ENCODE results near the gene CHP1.
"Not testable (repeated sequence)": the region's sequence is repeated elsewhere in the genome, so short reads cannot be mapped to it uniquely, and the experiment has no call there.

CHP1 gene

DNA sequence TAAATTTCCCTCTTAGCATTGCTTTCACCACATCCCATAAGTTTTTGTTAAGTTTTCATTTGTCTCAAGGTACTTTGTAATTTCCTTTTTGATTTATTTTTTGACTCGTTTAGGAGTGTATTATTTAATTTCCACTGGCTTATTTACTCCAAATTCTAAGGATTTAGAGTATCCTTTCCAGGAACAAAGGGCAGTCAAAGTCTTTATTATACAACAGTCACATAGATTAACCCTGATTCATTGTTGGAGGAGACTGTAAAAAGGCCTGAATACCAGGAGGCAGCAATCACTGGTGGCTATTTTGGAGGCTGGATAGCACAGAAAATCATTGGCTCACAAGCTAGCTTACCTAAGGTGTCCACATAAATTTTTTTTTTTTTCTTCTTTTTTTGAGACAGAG is 61.5 kb downstream of the CHP1 start:
- DNase-seq (ENCODE audit: low spot score): no peak
- H3K27ac ChIP-seq: no peak overlapping the region
- no peak overlapping the region for H3K4me3 ChIP-seq
- TF ChIP-seq, protein P1, sequence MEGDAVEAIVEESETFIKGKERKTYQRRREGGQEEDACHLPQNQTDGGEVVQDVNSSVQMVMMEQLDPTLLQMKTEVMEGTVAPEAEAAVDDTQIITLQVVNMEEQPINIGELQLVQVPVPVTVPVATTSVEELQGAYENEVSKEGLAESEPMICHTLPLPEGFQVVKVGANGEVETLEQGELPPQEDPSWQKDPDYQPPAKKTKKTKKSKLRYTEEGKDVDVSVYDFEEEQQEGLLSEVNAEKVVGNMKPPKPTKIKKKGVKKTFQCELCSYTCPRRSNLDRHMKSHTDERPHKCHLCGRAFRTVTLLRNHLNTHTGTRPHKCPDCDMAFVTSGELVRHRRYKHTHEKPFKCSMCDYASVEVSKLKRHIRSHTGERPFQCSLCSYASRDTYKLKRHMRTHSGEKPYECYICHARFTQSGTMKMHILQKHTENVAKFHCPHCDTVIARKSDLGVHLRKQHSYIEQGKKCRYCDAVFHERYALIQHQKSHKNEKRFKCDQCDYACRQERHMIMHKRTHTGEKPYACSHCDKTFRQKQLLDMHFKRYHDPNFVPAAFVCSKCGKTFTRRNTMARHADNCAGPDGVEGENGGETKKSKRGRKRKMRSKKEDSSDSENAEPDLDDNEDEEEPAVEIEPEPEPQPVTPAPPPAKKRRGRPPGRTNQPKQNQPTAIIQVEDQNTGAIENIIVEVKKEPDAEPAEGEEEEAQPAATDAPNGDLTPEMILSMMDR (IDR thresholded peaks at IDR 0.05): no peak

- not testable (repeated sequence) for H3K27ac ChIP-seq; DNase-seq (ENCODE audit: low spot score); H3K4me3 ChIP-seq
These were observed 70.1 kb downstream of the CHP1 start for GRCh38 chr15:41301139-41301538.

DNA sequence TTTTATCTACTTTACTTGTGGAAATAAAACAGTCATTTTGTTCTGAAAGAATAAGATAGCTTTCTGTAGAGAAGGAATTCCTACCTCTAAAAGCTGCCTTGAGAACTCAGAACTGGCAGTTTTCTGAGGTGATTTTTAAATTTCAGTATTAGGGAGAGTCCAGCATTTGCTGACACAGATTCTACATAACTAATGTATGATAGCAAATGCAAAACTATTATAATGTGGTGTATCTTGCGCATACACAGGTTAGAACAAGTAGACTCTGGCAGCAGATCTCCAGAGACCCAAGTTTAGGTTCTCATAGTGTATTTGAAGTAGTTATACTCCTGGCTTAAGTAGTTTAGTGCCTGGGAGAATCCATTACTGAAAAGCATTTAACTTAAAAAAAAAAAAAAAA is 70.5 kb downstream of the CHP1 start:
- Histone ChIP-seq H3K27ac (no peak overlapping the region), H3K4me3 (no peak overlapping the region)
- no peak for DNase-seq (ENCODE audit: low spot score)
- TF ChIP-seq, protein P1 (IDR thresholded peaks at IDR 0.05): no peak

GRCh38 chr15:41304149-41304770 is 73.2 kb downstream of the CHP1 start:
- TF ChIP-seq, protein P1 (IDR thresholded peaks at IDR 0.05): no peak
- Histone ChIP-seq H3K4me3 (no peak overlapping the region), H3K27ac (no peak overlapping the region)
- DNase-seq (ENCODE audit: low spot score): no peak

DNA sequence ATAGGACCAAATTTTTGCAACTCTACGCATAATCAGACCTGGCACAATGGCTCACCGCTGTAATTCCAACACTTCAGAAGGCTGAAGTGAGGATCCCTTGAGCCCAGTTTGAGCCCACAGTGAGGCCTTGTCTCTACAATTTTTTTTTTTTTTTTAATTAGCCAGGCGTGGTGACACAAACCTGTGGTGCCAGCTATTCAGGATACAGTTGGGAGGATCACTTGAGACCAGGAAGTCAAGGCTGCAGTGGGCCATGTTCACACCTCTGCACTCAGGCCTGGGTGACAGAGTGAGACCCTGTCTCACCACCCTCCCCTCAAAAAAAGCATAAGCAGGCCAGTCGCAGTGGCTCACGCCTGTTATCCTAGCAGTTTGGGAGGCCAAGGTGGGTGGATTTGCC is 76.6 kb downstream of the CHP1 start:
- Histone ChIP-seq H3K27ac (no peak overlapping the region), H3K4me3 (no peak overlapping the region)
- TF ChIP-seq, protein P1 (IDR thresholded peaks at IDR 0.05): no peak
- no peak for DNase-seq (ENCODE audit: low spot score)

DNA sequence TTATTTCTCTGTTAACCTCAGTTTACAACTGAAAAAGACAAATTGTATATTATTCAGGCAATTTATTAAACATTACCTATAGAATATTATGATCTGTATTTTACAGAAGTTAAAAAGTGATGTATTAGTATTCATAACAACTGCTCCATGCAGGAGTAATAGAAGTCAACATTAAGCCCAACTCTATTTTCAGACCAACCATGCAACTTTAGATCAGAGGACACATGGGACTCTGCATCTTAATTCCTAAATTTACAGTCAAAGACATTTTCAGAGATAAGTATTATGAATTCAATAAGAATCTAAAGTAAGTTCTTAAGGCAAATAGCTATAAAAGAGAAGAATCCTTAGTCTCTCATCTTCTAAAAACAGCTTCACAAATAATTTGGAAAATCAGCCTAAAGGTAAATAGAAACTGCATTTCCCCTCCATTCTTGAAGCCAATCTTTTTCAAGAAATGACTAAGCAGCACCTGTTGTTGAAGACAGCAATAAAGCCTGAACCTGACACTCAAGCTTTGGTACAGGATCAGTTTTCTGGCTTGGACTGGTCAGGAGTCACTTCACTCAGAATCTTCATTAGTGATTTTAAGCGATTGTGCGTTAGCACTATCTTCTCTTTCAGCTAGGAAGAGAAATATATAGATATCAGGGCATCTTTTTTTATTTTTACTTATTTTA is 78.3 kb downstream of the CHP1 start:
- DNase-seq (ENCODE audit: low spot score): no peak
- Histone ChIP-seq H3K4me3 (no peak overlapping the region), H3K27ac (no peak overlapping the region)
- TF ChIP-seq, protein P1 (IDR thresholded peaks at IDR 0.05): no peak

GRCh38 chr15:41320805-41321330 is 89.8 kb downstream of the CHP1 start:
- H3K27ac ChIP-seq; DNase-seq (ENCODE audit: low spot score); H3K4me3 ChIP-seq: not testable (repeated sequence)

GRCh38 chr15:41323611-41324010 is 92.5 kb downstream of the CHP1 start:
- Histone ChIP-seq H3K4me3 (no peak overlapping the region), H3K27ac (no peak overlapping the region)
- DNase-seq (ENCODE audit: low spot score): no peak
- TF ChIP-seq, protein P1 (IDR thresholded peaks at IDR 0.05): no peak
